ENCODE data around the gene SDK1.

Gene SDK1

GRCh38 chr7:3943779-3944520 is 642.9 kb downstream of the SDK1 start:
- no peak for DNase-seq (ENCODE audit: low spot score)
- in situ Hi-C loops (cut with MboI; ENCODE audit: low pct_unique_long_range_greater_than_20kb, low sequenced_read_pairs, unreplicated experiment) = no loop called here
- no peak for TF ChIP-seq CTCF (IDR thresholded peaks at IDR 0.05; ENCODE audit: extremely low read depth, insufficient read depth, missing control alignments)

GRCh38 chr7:3949242-3949640 is 648.2 kb downstream of the SDK1 start:
- in situ Hi-C loops (cut with MboI; ENCODE audit: low pct_unique_long_range_greater_than_20kb, low sequenced_read_pairs, unreplicated experiment) = no loop called here
- DNase-seq (ENCODE audit: low spot score) = no peak
- TF ChIP-seq CTCF (IDR thresholded peaks at IDR 0.05; ENCODE audit: extremely low read depth, insufficient read depth, missing control alignments) = no peak

- DNase-seq (ENCODE audit: low spot score) = no peak
- in situ Hi-C loops (cut with MboI; ENCODE audit: low pct_unique_long_range_greater_than_20kb, low sequenced_read_pairs, unreplicated experiment) = no loop called here
- no peak for TF ChIP-seq CTCF (IDR thresholded peaks at IDR 0.05; ENCODE audit: extremely low read depth, insufficient read depth, missing control alignments)
Observed at GRCh38 chr7:3950249-3950648, 649.2 kb downstream of the SDK1 start.

- no peak for DNase-seq (ENCODE audit: low spot score)
- in situ Hi-C loops (cut with MboI; ENCODE audit: low pct_unique_long_range_greater_than_20kb, low sequenced_read_pairs, unreplicated experiment) = no loop called here
- TF ChIP-seq CTCF (IDR thresholded peaks at IDR 0.05; ENCODE audit: extremely low read depth, insufficient read depth, missing control alignments) = no peak
Observed at GRCh38 chr7:3951316-3952055, 650.4 kb downstream of the SDK1 start.

- in situ Hi-C loops (cut with MboI; ENCODE audit: low pct_unique_long_range_greater_than_20kb, low sequenced_read_pairs, unreplicated experiment) = no loop called here
- TF ChIP-seq CTCF (IDR thresholded peaks at IDR 0.05; ENCODE audit: extremely low read depth, insufficient read depth, missing control alignments) = no peak
- DNase-seq (ENCODE audit: low spot score) = no peak
Observed at GRCh38 chr7:3953133-3953532, 652.1 kb downstream of the SDK1 start.

GRCh38 chr7:3953946-3954345 is 652.9 kb downstream of the SDK1 start:
- TF ChIP-seq CTCF (IDR thresholded peaks at IDR 0.05; ENCODE audit: extremely low read depth, insufficient read depth, missing control alignments) = no peak
- in situ Hi-C loops (cut with MboI; ENCODE audit: low pct_unique_long_range_greater_than_20kb, low sequenced_read_pairs, unreplicated experiment) = no loop called here
- no peak for DNase-seq (ENCODE audit: low spot score)
